Skin epidermis (tissue), 12 donors: ENCODE data around the gene ZFAND3.

Experiments used
- H3K27ac ChIP-seq, 21 experiments: fragments of 200-600 bp; sonication (generic) in 11 of 21; one replicate each; pipeline ENCODE4 v1.5.0; 2020; ENCODE audit warnings: mild to moderate bottlenecking in 3 of 21, inconsistent platforms in 2 of 21, moderate library complexity in 2 of 21
- H3K4me3 ChIP-seq, 7 experiments: fragments of 200-600 bp; sonication (generic) in 2 of 7; one replicate each; pipeline ENCODE4 v1.5.0; 2020; ENCODE audit warnings: inconsistent platforms in 2 of 7, mild to moderate bottlenecking in 2 of 7, moderate library complexity in 1 of 7

The ZFAND3 gene

GRCh38 chr6:38134704-38135088, 315.2 kb downstream of the ZFAND3 start:
- no peak overlapping the region for H3K27ac ChIP-seq

GRCh38 chr6:38136547-38136946, 317.0 kb downstream of the ZFAND3 start:
- no peak overlapping the region for H3K4me3 ChIP-seq
- no peak overlapping the region for H3K27ac ChIP-seq

More at GRCh38 chr6:38134704-38135088, 315.2 kb downstream of the ZFAND3 start:
- no peak overlapping the region for H3K4me3 ChIP-seq

GRCh38 chr6:38137608-38138265, 318.2 kb downstream of the ZFAND3 start:
- no peak overlapping the region for H3K27ac ChIP-seq
- H3K4me3 ChIP-seq, result no peak overlapping the region

- Histone ChIP-seq H3K27ac (no peak overlapping the region), H3K4me3 (no peak overlapping the region)
These were observed 318.8 kb downstream of the ZFAND3 start for GRCh38 chr6:38138374-38138773.

- Histone ChIP-seq H3K27ac (no peak overlapping the region), H3K4me3 (no peak overlapping the region)
These were observed 321.6 kb downstream of the ZFAND3 start for GRCh38 chr6:38141085-38141484.

GRCh38 chr6:38141716-38142115, 322.2 kb downstream of the ZFAND3 start:
- H3K27ac ChIP-seq, result no peak overlapping the region
- H3K4me3 ChIP-seq, result no peak overlapping the region

- H3K4me3 ChIP-seq, result no peak overlapping the region
- no peak overlapping the region for H3K27ac ChIP-seq
These were observed 322.8 kb downstream of the ZFAND3 start for GRCh38 chr6:38142178-38142902.

GRCh38 chr6:38143191-38144150, 323.9 kb downstream of the ZFAND3 start:
- H3K27ac ChIP-seq, result no peak overlapping the region
- H3K4me3 ChIP-seq, result no peak overlapping the region

GRCh38 chr6:38144365-38144945, 324.9 kb downstream of the ZFAND3 start:
- H3K27ac ChIP-seq, result no peak overlapping the region
- H3K4me3 ChIP-seq, result no peak overlapping the region

GRCh38 chr6:38146021-38146733, 326.6 kb downstream of the ZFAND3 start:
- Histone ChIP-seq H3K4me3 (no peak overlapping the region), H3K27ac (no peak overlapping the region)

GRCh38 chr6:38146734-38147027, 327.2 kb downstream of the ZFAND3 start:
- Histone ChIP-seq H3K27ac (no peak overlapping the region), H3K4me3 (no peak overlapping the region)

- no peak overlapping the region for H3K4me3 ChIP-seq
- H3K27ac ChIP-seq, result no peak overlapping the region
These were observed 329.1 kb downstream of the ZFAND3 start for GRCh38 chr6:38148606-38149005.

- no peak overlapping the region for H3K27ac ChIP-seq
- no peak overlapping the region for H3K4me3 ChIP-seq
These were observed 330.0 kb downstream of the ZFAND3 start for GRCh38 chr6:38149531-38149930.

- Histone ChIP-seq H3K4me3 (no peak overlapping the region), H3K27ac (no peak overlapping the region)
These were observed 330.5 kb downstream of the ZFAND3 start for GRCh38 chr6:38150021-38150420.

- no peak overlapping the region for H3K27ac ChIP-seq
- no peak overlapping the region for H3K4me3 ChIP-seq
These were observed 331.3 kb downstream of the ZFAND3 start for GRCh38 chr6:38150681-38151296.

GRCh38 chr6:38151580-38152500, 332.3 kb downstream of the ZFAND3 start:
- no peak overlapping the region for H3K4me3 ChIP-seq
- no peak overlapping the region for H3K27ac ChIP-seq

GRCh38 chr6:38152620-38153019, 333.1 kb downstream of the ZFAND3 start:
- Histone ChIP-seq H3K4me3 (no peak overlapping the region), H3K27ac (no peak overlapping the region)
